ENCODE measurements around the gene SCN8A. TPM values are rescaled to one million over a fixed set of nuclear protein-coding genes. Genes with fewer than 3 reads are reported as not detected.
"Not testable (repeated sequence)": the region's sequence is repeated elsewhere in the genome, so short reads cannot be mapped to it uniquely, and the experiment has no call there.

The SCN8A gene
- total and polyA plus RNA-seq, 8 donors, result 0.26 to 3.3 (median 1.3) TPM

DNA sequence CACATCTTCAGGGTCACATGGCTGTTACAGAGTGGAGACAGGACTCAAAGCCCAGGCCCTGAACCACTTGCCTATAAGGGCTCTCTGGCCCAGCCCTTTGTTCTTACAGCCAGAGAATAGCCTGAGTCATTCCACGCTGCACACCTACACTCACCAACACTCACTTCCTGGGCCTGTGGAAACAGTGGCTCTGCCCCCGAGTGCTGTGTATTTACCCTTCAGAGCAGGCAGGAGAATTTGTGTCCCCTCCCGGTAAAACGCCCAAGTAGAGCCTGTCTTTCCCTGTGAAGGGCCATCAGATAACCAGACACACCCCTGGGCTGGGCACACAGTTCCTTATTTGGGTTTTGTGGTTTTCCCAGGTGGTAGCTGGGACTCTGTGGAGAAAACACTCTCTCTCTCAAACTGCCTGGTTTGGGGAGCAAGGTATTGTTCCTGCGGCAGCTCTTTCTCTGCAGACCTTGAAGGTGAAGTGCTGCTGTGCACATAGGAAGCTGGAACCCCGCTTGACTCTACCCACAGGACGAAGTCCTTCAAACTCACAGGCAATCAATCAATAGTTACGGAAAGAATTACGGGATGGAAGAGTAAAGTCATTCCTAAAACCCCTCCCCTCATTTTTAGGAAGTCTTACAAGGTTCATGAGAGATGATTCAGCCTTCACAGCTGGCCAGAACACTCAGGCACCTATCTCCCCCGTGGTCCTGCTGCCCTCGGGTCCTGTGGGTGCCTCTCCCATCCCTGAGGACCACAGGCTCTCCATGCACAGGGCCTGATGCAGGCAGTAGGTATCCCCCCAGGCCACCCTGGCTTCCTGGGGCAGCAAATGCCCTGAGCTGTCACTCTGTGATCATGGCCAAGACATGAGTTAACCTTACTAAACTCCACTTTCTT is 237.1 kb downstream of the SCN8A start:
- DNase-seq (peak in 1 of 4 donors; percentile 73), ATAC-seq (peak; percentile 92)
- H3K36me3 ChIP-seq, result no peaks in the 10 kb centered on the region
- intact Hi-C loops (cut with DNase I), result no loop called here
- H3K4me1 ChIP-seq, result peaks cover 0 to 28% of the 10 kb centered on the region in 2 donors
- H3K9me3 ChIP-seq, result no peaks in the 10 kb centered on the region
- H3K4me3 ChIP-seq, result no peak overlapping the region
- peaks cover 0 to 36% of the 10 kb centered on the region in 2 donors for H3K27me3 ChIP-seq
- TF ChIP-seq, protein P1, sequence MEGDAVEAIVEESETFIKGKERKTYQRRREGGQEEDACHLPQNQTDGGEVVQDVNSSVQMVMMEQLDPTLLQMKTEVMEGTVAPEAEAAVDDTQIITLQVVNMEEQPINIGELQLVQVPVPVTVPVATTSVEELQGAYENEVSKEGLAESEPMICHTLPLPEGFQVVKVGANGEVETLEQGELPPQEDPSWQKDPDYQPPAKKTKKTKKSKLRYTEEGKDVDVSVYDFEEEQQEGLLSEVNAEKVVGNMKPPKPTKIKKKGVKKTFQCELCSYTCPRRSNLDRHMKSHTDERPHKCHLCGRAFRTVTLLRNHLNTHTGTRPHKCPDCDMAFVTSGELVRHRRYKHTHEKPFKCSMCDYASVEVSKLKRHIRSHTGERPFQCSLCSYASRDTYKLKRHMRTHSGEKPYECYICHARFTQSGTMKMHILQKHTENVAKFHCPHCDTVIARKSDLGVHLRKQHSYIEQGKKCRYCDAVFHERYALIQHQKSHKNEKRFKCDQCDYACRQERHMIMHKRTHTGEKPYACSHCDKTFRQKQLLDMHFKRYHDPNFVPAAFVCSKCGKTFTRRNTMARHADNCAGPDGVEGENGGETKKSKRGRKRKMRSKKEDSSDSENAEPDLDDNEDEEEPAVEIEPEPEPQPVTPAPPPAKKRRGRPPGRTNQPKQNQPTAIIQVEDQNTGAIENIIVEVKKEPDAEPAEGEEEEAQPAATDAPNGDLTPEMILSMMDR (IDR thresholded peaks at IDR 0.05), result no peak
- no peak overlapping the region for H3K27ac ChIP-seq

DNA sequence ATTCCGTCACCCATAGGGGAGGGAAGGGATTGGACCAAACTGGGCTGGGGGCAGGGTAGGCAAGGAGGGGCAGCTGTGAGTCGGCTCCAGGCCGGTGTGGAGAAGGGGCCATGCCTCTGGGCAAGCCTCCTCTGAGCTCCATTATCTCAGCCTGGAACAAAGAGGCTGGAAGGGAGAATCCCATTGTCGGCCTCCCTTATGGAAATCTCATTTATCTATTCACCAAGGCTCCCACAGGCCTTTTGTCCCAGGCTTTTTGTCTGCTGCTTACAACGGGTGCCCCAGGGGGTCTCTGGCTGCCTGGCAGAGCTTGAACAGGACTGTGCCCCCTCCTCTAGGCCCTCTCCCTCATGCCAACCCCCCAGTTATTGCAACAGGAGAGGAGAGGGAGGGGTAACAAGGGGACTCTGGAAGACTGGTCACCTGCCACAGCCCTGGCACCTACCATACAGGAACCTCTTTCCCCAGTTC is 238.0 kb downstream of the SCN8A start:
- no peak for ATAC-seq
- H3K36me3 ChIP-seq, result no peaks in the 10 kb centered on the region
- peaks cover 0 to 30% of the 10 kb centered on the region in 2 donors for H3K4me1 ChIP-seq
- H3K27ac ChIP-seq, result no peak overlapping the region
- intact Hi-C loops (cut with DNase I), result no loop called here
- no peaks in the 10 kb centered on the region for H3K9me3 ChIP-seq
- H3K4me3 ChIP-seq, result no peak overlapping the region
- H3K27me3 ChIP-seq, result peaks cover 0 to 45% of the 10 kb centered on the region in 2 donors
- DNase-seq, result no peak
- TF ChIP-seq, protein P1 (IDR thresholded peaks at IDR 0.05), result no peak

DNA sequence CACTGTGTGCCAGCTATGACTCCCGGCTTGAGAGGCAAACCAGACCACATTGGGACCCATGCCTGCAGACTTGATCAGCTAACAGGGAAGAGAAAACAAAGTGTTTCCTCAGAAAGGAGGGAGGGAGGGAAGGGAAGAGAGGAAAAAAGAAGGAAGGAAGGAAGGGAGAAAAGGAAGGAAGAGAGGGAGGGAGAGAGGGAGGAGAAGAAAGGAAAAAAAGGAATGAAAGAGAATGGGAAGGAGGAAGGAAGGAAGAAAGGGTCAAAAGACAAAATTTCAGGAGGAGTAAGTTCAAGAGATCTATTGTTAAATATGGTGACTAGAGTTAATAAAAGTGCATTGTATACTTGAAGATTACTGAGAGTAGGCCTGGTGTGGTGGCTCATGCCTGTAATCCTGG is 238.6 kb downstream of the SCN8A start:
- Histone ChIP-seq H3K27ac (no peak overlapping the region), H3K36me3 (no peaks in the 10 kb centered on the region), H3K4me1 (peaks cover 0 to 30% of the 10 kb centered on the region in 2 donors), H3K27me3 (peaks cover 0 to 51% of the 10 kb centered on the region in 2 donors), H3K4me3 (no peak overlapping the region), H3K9me3 (no peaks in the 10 kb centered on the region)
- intact Hi-C loops (cut with DNase I), result no loop called here
- TF ChIP-seq, protein P1 (IDR thresholded peaks at IDR 0.05), result no peak
- ATAC-seq (no peak), DNase-seq (no peak)

DNA sequence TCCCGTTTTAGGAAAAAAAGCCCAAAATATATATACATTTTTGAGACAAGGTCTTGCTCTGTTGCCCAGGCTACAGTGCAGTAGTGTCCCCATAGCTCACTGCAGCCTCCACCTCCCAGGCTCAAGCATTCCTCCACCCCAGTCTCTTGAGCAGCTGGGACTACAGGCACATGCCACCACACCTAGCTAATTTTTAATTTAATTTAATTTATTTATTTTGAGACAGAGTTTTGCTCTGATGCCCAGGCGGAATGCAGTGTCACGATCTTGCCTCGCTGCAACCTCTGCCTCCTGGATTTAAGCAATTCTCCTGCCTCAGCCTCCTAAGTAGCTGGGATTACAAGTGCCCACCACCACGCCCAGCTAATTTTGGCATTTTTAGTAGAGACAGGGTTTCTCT is 240.8 kb downstream of the SCN8A start:
- H3K4me3 ChIP-seq; H3K27ac ChIP-seq; ATAC-seq; H3K36me3 ChIP-seq; H3K9me3 ChIP-seq; DNase-seq; intact Hi-C loops (cut with DNase I): not testable (repeated sequence)
- Histone ChIP-seq H3K4me1 (peaks cover 0 to 30% of the 10 kb centered on the region in 2 donors), H3K27me3 (peaks cover 0 to 66% of the 10 kb centered on the region in 2 donors)

DNA sequence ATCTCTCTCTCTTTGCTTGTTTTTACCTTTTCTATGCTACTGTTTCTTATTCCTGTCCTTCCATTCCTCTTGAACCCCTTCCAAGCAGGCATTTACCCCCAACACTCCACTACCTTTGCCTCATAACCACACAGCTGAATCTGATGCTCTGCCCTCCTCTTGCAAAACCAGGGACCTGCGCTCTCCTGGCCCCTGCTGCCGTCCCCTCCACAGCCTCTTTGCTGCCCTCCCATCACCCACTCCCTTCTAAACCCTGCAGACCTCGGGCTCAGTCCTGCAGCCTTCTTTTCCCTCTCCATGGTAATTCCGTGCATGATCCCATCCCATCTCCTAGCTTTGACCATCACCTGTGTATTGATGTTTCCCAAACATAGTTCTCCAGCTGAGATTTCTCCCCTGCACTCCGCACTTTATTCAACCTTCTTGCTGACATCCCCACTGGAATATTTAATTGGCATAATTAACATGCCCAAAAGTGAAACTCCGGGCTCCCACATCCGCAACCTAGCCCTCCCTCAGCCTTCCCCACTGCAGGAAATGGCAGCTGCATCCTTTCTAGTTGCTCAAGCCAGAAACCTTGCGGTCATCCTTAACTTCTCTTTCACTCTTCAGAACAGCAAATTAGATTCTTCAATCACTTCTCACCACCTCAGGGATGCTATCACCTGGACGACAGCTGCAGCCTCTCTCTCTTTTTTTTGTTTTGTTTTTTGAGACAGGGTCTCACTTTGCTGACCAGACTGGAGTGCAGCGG is 241.5 kb downstream of the SCN8A start:
- intact Hi-C loops (cut with DNase I), result no loop called here
- TF ChIP-seq, protein P1 (IDR thresholded peaks at IDR 0.05), result no peak
- H3K9me3 ChIP-seq, result no peaks in the 10 kb centered on the region
- no peak overlapping the region for H3K27ac ChIP-seq
- no peaks in the 10 kb centered on the region for H3K36me3 ChIP-seq
- peaks cover 0 to 28% of the 10 kb centered on the region in 2 donors for H3K4me1 ChIP-seq
- H3K27me3 ChIP-seq, result peaks cover 0 to 66% of the 10 kb centered on the region in 2 donors
- DNase-seq (no peak), ATAC-seq (no peak)
- no peak overlapping the region for H3K4me3 ChIP-seq
